Measurements from ENCODE around the gene PRKRA.

- TF ChIP-seq POLR2AphosphoS5 (IDR thresholded peaks at IDR 0.05; ENCODE audit: low read depth, low read length) (no peak), TCF7L2 (IDR thresholded peaks at IDR 0.05; ENCODE audit: low read depth, low read length) (no peak), CTCF (IDR thresholded peaks at IDR 0.05) (no peak)
Observed at GRCh38 chr2:178477443-178478129, 26.6 kb upstream of the PRKRA start.

Data from Panc1 (cell line).